K562 (cell line): ENCODE results near the gene OR1J4. TPM values are rescaled to one million over a fixed set of nuclear protein-coding genes. Genes with fewer than 3 reads are reported as not detected.

ENCODE experiments used
- DEAF1 ChIP-seq: fragments of 450-650 bp; formaldehyde crosslinking; IDR thresholded peaks from 2 replicates; pipeline ENCODE4 v1.4.0; 2020; ENCODE audit warnings: mild to moderate bottlenecking, moderate library complexity
- E2F1 ChIP-seq: sonication (generic); formaldehyde crosslinking; IDR thresholded peaks from 2 replicates; pipeline ENCODE4 v1.8.1; 2023; ENCODE audit warnings: mild to moderate bottlenecking, missing genetic modification reagents, moderate library complexity
- EZH2 ChIP-seq: IDR thresholded peaks from 2 replicates; pipeline ENCODE4 v1.6.1; 2012; ENCODE audit warnings: low read depth, mild to moderate bottlenecking, inconsistent platforms, low read length, borderline replicate concordance
- HMGXB4 ChIP-seq: sonication (generic); formaldehyde crosslinking; IDR thresholded peaks from 2 replicates; pipeline ENCODE4 v1.8.1; 2023; ENCODE audit warnings: mild to moderate bottlenecking, missing genetic modification reagents
- MED1 ChIP-seq: sonication (generic); formaldehyde crosslinking; IDR thresholded peaks from 2 replicates; pipeline ENCODE4 v1.8.1; 2023; ENCODE audit warnings: missing genetic modification reagents, borderline replicate concordance
- PURB ChIP-seq: sonication (generic); formaldehyde crosslinking; IDR thresholded peaks from 2 replicates; pipeline ENCODE4 v1.9.0; 2021; ENCODE audit warnings: low read depth, mild to moderate bottlenecking, missing genetic modification reagents
- SIX5 ChIP-seq, 2 experiments: IDR thresholded peaks; 2 replicates each; pipeline ENCODE4 v1.6.1; 2011; ENCODE audit warnings: low read length in 2 of 2, borderline replicate concordance in 1 of 2, low read depth in 1 of 2, mild to moderate bottlenecking in 1 of 2, moderate library complexity in 1 of 2; ENCODE audit not compliant: insufficient read depth in 1 of 2
- SRSF9 ChIP-seq: fragments of 200-400 bp; formaldehyde crosslinking; IDR thresholded peaks from 2 replicates; pipeline ENCODE4 v1.6.1; 2017; ENCODE audit warnings: low read depth, low read length, borderline replicate concordance
- polyA plus RNA-seq, 8 experiments: library from polyadenylated mRNA; depleted of rRNA in 4 of 8; stranded (reverse) in 5 of 8; unstranded in 3 of 8; fragments of >200 nt; fragmentation: Nextera tagmentation in 2 of 8; fragmentation: Illumina TruSeq in 1 of 8; extraction: Ambion mirVana in 2 of 8; extraction: Trizol in 1 of 8; gene quantifications; 2 replicates each; pipeline versions ENCODE4 v1.2.1 to v1.2.3, GENCODE V29; 2011 to 2014; ENCODE audit warnings: inconsistent platforms in 1 of 8, missing spikeins in 1 of 8
- total RNA-seq, 7 experiments: library from RNA; depleted of rRNA in 6 of 7; stranded (reverse); fragments of >200 nt in 6 of 7; fragmentation: Illumina TruSeq in 2 of 7; extraction: Trizol in 2 of 7; gene quantifications; 2 replicates each; pipeline versions ENCODE4 v1.2.1 to v1.2.3, GENCODE V29; 2011 to 2021; ENCODE audit warnings: low replicate concordance in 1 of 7

OR1J4 gene
- total and polyA plus RNA-seq, 9 of the 15 experiments (the other 6 are each of a cell fraction or from before 2014, with no cell fraction given), result not detected

- TF ChIP-seq E2F1 (CRISPR knock-in tag) (no peak), SRSF9 (no peak), DEAF1 (no peak), SIX5 (IDR thresholded peaks at IDR 0.05; ENCODE audit: borderline replicate concordance in 1 of 2, insufficient read depth in 1 of 2, low read depth in 1 of 2, low read length in 2 of 2) (no peak), HMGXB4 (no peak), MED1 (no peak), PURB (CRISPR knock-in tag) (no peak), EZH2 (no peak)
- TF ChIP-seq, all 486 proteins: peak for 0
These were observed 27.3 kb downstream of the OR1J4 start (continued) for GRCh38 chr9:122546196-122546595.
